Epithelial cell of esophagus (primary cell): Measurements from ENCODE around the gene SNED1.

Source experiments
- DNase-seq: peaks from one replicate; pipeline ENCODE4 v3.0.0; 2010; ENCODE audit warnings: low read depth
- H3K4me3 ChIP-seq: 2 replicates; pipeline ENCODE4 v1.5.1; 2011; ENCODE audit warnings: mild to moderate bottlenecking, low read length, control low read depth
- CTCF ChIP-seq: IDR thresholded peaks from 2 replicates; pipeline ENCODE4 v1.5.1; 2011; ENCODE audit warnings: low read depth, mild to moderate bottlenecking, low read length, control low read depth, inconsistent platforms; ENCODE audit not compliant: insufficient read depth; ENCODE audit errors: missing control alignments

The SNED1 gene

DNA sequence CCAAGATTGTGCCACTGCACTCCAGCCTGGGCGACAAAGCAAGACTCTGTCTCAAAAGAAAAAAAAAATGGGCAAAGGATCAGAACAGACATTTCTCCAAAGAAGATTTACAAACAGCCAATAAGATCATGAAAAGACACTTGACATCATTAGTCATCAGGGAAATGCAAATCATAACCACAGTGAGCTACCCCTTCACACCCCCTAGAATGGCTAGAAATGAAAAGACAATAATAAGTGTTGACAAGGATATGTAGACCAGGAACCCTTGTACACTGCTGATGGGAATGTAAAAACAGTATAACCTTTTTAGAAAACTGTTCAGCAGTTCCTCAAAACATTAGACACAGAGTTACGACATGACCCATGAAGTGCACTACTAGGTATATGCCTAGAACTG is 122.0 kb downstream of the SNED1 start:
- DNase-seq: no peak
- H3K4me3 ChIP-seq: no peak overlapping the region
- TF ChIP-seq CTCF: no peak

GRCh38 chr2:241121008-241121407 is 122.6 kb downstream of the SNED1 start:
- no peak for TF ChIP-seq CTCF
- no peak for DNase-seq
- H3K4me3 ChIP-seq: no peak overlapping the region

- DNase-seq: no peak
- no peak overlapping the region for H3K4me3 ChIP-seq
- TF ChIP-seq CTCF: no peak
Measured at GRCh38 chr2:241122376-241123002, 124.1 kb downstream of the SNED1 start.

GRCh38 chr2:241123816-241124536 is 125.6 kb downstream of the SNED1 start:
- DNase-seq: peak; percentile 70

GRCh38 chr2:241125626-241126025 is 127.2 kb downstream of the SNED1 start:
- DNase-seq: no peak
- H3K4me3 ChIP-seq: no peak overlapping the region
- TF ChIP-seq CTCF: no peak

More at GRCh38 chr2:241123816-241124536, 125.6 kb downstream of the SNED1 start:
- H3K4me3 ChIP-seq: no peak overlapping the region
- no peak for TF ChIP-seq CTCF

GRCh38 chr2:241126201-241126611 is 127.8 kb downstream of the SNED1 start:
- TF ChIP-seq CTCF: no peak
- no peak for DNase-seq
- H3K4me3 ChIP-seq: no peak overlapping the region
